CD4-positive, alpha-beta T cell treated with Interleukin-21 for 1 hour (primary cell): Measurements from ENCODE around the gene RNU4-1.
"Not testable (repeated sequence)": the region's sequence is repeated elsewhere in the genome, so short reads cannot be mapped to it uniquely, and the experiment has no call there.

Experiments used
- DNase-seq: peaks from one replicate; pipeline ENCODE4 v3.0.0-alpha.2; 2020

Gene RNU4-1

GRCh38 chr12:120292661-120293531 is at the start of gene RNU4-1:
Gene RNU4-1, minus strand, starts transcription at chr12:120293237.
- peak; percentile 92 for DNase-seq

- no peak for DNase-seq
Observed at GRCh38 chr12:120342175-120343038, 49.4 kb upstream of the RNU4-1 start.

DNA sequence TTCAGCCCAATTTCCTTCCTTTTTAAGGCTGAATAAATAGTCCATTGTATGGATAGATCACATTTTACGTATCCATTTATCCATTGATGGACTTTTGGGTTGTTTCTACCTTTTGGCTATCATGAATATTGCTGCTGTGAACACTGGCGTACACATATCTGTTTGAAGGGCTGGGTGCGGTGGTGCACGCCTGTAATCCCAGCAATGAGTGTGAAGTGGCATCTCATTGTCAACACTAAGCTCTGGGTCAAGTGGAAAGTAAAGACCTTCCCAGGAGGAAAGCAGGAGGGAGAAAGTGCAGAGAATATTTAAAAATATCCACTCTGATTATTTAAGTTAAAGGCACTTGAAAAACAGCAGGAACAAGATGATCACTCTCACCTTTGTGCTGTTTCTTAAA is 46.2 kb upstream of the RNU4-1 start:
- DNase-seq, result no peak

GRCh38 chr12:120337730-120338129 is 44.7 kb upstream of the RNU4-1 start:
- no peak for DNase-seq

- DNase-seq, result not testable (repeated sequence)
Observed at GRCh38 chr12:120336392-120336791, 43.4 kb upstream of the RNU4-1 start.

- peak; percentile 28 for DNase-seq
Observed at GRCh38 chr12:120335447-120335846, 42.4 kb upstream of the RNU4-1 start.

GRCh38 chr12:120332523-120332922 is 39.5 kb upstream of the RNU4-1 start:
- no peak for DNase-seq

DNA sequence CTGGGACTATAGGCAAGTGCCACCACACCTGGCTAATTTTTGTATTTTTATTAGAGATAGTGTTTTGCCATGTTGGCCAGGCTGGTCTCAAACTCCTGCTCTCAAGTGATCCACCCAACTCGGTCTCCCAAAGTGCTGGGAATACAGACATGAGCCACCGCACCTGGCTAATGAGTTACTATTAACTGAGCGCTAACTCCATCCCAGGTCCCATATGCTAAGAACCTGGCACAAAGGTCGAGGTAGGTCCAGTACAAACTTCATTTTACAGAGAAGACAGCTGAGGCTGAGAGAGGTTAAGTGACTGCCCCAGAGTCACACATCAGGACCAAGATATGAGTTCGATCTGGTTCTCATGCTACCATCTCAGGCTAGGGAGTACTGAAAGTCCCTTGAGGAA is 39.0 kb upstream of the RNU4-1 start:
- DNase-seq, result no peak

GRCh38 chr12:120331390-120331789 is 38.4 kb upstream of the RNU4-1 start:
- DNase-seq, result no peak

GRCh38 chr12:120328228-120328627 is 35.2 kb upstream of the RNU4-1 start:
- no peak for DNase-seq

DNA sequence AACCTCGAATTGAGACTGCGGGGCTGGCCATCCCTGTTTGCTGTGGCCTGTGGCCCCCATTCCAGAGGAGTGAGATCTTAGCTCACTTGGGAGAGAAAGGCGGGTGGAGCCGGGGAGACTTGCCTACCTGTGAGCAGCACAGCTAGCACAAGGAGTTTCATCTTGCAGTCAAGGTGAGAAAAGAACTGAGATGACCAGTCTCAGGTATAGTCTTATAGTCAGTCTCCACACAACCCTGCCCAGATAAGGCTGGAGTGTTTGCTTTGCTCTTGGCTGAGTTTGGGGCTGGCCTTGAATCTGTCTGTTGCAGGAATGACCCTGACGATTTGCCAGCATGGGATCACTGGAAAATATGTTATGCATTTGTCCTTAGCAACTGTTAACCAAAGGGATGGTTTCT is 34.6 kb upstream of the RNU4-1 start, which contains the start of gene PLA2G1B:
TSS of gene PLA2G1B (minus strand) at position 187 of the 400 bp plus-strand sequence. CDS start at position 161, 26 bp downstream.
- no peak for DNase-seq

DNA sequence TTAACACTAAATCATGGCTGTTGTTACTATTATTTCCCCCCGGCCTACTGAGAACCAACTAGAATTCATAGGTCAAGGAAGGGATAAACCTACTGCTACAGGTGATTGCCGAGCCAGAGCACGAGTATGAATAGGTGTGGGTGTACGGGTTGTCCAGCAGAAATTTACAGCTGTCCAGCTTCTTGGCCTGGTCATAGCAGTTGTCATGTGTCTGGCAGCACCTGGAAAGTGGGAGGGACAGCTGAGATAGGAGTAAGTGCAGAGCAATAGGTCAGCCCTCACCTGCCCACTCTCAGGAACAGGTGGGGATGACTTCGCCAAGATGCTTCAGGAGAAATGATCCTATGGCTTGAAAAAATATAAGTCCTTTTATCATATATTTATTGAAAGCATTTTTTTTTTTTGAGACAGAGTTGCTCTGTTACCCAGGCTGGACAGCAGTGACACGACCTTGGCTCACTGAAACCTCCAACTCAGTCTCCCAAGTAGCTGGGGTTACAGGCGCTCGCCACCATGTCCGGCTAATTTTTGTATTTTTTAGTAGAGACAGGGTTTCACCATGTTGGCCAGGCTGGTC is 31.9 kb upstream of the RNU4-1 start:
- DNase-seq, result no peak

DNA sequence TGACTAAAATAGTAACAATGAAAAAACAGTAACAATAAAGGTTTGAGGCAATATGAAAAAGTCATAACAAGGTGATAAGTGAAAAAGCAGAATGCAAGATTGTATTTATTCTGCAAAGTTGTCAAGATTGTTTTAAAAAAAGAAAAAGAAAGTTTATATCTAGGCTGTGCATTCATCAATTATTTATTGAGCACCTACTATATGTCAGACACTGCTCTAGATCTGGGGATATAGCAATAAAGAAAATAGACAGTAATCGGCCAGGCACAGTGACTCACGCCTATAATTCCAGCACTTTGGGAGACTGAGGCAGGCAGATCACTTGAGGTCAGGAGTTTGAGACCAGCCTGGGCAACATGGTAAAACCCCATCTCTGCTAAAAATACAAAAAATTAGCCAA is 30.7 kb upstream of the RNU4-1 start:
- no peak for DNase-seq

- DNase-seq, result no peak
Observed at GRCh38 chr12:120321382-120322202, 28.6 kb upstream of the RNU4-1 start.

DNA sequence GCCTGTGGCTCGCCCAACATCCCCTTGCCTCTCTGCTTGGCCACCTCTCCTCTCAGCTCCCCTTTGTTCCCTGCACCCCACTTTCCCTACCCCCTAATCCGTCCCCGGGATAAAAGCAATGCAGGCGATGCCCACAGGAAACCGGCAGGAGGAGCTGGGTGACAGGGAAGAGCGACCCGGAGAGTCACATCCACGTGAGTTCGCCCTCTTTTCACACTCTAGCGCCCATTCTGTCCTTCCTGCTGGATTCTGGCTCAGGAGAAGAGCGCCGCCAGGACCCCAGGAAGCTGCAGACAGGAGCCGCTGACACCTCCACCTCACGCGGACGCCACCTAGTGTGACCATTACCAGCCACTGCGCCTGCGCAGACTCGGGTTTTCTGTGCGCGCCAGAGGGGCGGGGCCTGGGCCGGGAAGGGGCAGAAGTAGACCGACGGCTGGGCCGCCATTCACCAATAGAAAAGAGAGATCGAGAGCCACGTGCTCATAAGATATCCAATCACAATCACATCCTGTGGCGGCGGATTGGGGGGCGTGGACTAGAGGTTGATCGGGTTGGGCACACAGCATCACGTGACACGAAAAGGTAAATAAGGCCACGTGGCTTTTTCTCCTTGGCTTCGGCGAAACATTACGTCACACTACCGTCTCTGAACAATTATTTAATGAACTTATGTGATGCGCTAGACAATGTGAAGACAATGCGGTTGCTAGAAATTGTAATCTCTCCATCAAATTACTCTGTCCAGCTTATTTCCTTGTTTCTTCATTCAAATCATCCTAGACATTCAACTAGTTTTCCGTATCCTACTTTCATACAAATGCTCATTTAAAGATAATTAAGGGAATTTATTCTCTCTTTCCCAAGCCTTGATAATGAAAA is 24.4 kb upstream of the RNU4-1 start:
- peak; percentile 100 for DNase-seq

DNA sequence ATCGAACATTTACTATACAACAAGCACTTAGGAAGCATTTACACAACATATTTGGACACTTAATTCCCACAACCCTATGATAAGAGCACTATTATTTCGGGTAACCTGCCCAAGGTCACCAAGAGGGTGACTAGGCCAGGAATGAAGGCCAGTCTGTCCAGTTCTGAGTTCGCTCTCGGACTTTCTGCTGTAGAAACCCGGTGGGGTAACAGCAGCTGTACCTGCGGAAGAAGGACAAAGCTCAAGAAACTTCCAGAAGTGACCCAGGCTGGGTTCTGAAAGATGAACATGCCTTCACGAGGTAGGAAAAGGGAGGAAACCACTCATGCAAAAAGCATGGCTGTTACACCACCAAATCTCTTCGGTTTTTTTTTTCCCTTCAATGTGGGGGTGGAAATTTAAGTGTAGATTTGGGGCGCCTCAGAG is 23.8 kb upstream of the RNU4-1 start:
- no peak for DNase-seq

DNA sequence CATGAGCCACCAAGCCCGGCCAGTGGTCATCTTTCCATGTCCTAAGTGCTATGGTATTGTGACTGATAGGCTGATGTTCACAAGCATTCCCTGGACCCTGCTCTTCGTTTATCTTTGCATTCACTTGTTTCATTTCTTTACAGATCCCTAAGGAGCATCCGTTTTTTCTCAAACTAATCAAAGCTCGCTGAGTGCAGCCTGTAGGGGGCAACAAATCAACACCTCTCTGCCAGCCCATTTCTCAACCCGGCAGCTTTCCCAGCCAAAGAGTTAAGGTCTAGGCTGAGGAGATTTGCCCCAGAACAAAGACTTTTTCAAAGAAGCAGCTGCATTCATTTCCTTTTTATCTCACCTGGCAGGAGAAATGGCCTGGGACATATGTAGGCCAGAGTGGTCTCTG is 21.2 kb upstream of the RNU4-1 start:
- DNase-seq, result no peak

DNA sequence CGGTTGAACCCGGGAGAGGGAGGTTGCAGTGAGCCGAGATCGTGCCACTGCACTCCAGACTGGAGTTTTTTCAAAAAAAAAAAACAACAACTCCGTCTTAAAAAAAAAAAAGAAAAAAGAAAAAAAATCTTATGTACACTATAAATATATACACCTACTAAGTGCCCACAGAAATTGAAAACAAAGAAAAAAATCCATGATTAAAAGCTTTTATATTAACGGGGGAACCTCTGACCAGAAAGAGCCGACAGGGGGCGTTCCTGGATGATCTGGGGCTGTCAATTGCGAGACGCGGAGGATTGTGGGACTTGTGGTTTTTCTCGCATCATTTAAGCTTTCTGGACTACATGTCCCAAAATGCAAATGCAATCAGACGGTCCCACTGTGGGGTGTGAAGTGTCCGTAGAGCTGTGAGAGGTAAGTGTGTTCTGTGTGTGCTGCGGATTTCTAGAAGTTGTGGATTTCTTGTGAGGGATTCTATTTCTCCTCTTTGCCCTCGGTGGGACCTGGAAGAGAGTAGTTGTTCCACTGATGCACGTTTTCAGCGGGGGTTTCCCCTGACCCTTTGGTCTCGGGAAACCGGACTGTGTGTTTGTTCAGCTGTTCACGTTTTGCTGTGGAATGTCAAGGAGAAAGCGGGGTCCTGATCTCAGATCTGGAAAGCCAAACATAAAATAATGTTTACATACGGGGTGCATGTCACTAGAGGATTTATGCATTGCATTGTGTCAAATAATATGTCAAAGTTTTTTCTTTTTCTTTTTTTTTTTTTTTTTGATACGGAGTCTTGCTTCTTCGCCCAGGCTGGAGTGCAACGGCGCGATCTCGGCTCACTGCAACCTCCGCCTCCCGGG is 9.2 kb upstream of the RNU4-1 start, which contains the start of gene SIRT4:
TSS of gene SIRT4 (plus strand) at position 360 of the 854 bp plus-strand sequence. CDS start 1,241 bp downstream, outside the sequence.
- peak; percentile 93 for DNase-seq

DNA sequence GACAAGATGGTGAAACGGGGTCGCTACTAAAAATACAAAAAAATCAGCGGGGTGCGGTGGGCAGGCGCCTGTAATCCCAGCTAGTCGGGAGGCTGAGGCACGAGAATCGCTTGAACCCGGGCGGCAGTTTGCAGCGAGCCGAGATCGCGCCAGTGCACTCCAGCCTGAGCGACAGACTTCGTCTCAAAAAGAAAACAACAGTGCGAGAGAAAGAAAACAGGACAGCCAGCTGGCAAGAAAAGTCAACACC is 701 bp downstream of the RNU4-1 start:
- no peak for DNase-seq

DNA sequence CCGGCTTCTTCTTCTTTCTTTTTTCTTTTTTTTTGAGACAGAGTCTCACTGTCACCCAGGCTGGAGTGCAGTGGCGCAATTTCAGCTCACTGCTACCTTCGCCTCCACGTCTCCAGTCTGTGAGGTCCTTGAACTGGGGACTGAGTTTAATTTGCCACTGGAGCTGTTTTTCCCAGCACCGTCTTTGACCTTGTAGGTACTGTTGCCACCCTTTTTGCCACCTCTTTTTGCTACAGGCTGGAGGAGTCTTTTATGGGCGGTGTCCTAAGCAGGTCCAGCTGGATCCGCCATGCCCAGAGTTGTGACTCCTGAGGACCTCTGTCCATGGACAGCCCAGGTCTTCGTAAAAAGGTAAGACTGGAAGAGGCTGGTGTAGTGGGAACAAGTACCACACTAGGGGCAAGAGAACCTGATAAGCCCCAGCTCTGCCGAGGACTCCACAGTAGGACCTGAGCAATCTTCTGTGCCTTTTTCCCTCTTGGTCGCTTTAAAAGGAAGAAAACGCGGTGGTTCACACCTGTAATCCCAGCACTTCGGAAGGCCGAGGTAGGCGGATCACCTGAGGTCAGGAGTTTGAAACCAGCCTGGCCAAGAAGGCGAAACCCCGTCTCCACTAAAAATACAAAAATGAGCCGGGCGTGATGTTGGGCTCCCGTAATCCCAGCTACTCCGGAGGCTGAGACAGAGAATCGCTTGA is 2.3 kb downstream of the RNU4-1 start:
- peak; percentile 27 for DNase-seq
